GM19455 (cell line): Measurements from ENCODE around the gene DTWD1.
A peak's percentile ranks its signal among the peaks of the same experiment; 100 is the strongest.
"Not testable (repeated sequence)": the region's sequence is repeated elsewhere in the genome, so short reads cannot be mapped to it uniquely, and the experiment has no call there.

Experiments
- ATAC-seq: cut with Tn5 transposase; IDR thresholded peaks from one replicate; pipeline ENCODE4 v1.9.1; 2021; ENCODE audit not compliant: unreplicated experiment

The DTWD1 gene, protein sequence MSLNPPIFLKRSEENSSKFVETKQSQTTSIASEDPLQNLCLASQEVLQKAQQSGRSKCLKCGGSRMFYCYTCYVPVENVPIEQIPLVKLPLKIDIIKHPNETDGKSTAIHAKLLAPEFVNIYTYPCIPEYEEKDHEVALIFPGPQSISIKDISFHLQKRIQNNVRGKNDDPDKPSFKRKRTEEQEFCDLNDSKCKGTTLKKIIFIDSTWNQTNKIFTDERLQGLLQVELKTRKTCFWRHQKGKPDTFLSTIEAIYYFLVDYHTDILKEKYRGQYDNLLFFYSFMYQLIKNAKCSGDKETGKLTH

GRCh38 chr15:49620658-49621368, at the start of gene DTWD1, which contains the start of gene FAM227B:
TSS of gene DTWD1 (plus strand) at chr15:49621048. CDS start at chr15:49625168, 4,120 bp downstream.
TSS of gene FAM227B (minus strand) at chr15:49620818. CDS start at chr15:49615171, 5,647 bp downstream.
- peak; percentile 99 for ATAC-seq

- no peak for ATAC-seq
These were observed 47.4 kb upstream of the DTWD1 start for GRCh38 chr15:49573421-49573820.

- peak; percentile 66 for ATAC-seq
These were observed 31.8 kb upstream of the DTWD1 start for GRCh38 chr15:49589030-49589429.

- ATAC-seq = not testable (repeated sequence)
These were observed 28.0 kb upstream of the DTWD1 start for GRCh38 chr15:49592829-49593316.

GRCh38 chr15:49604625-49605409, 16.0 kb upstream of the DTWD1 start:
- ATAC-seq = no peak

DNA sequence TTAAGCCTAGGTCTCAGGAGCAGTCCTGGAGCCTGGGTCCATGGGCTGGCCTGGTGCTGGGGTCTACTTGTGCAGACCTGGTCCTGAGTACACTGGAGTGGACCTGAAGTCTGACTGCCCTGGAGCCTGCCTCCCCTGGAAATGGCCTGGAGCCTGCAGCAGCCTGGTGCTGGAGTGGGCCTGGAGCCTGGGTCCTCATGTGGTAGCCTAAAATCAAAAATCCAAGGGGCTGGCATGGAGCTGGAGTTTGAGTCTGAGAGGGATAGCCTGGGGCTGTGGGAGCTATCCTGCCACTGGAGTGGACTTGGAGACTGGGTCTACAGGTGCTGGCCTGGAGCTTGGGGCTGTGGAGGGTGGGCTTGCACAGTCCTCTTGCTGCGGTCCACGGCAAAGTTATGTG, 15.3 kb upstream of the DTWD1 start:
- ATAC-seq = no peak

- ATAC-seq = no peak
These were observed 14.3 kb upstream of the DTWD1 start for GRCh38 chr15:49606594-49606993.

DNA sequence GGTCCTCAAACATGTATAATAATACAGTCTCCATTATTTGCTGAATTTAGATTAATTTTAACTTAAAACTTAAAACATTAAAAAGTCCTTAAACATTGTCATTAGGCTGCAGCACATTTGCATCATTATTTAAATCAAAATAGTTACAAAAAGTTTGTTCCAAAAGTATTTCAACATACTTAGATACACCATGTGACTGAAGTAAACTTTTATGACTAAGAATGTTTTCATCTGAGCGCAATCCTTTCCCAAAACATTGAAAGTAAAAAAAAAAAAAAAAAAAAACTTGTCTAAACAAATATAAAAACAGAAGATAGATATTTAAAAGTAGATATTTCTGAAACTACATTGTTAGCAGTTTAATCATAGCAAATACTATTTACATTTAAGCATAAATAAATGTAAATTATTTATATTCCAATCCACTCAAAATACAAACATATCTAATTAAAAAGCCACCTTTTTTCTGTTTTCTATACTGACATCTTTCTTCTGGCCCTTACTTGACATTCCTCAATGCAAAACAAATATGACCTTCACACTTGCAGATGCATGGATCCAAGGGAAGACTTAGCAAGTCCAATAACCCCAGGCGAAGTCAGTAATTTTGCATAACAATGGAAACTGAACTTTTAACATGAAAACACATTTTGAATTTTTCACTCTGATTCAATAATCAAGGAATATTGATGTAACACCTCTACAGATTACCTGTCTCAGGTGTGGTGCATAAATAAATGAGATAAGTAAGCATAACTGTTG, 10.5 kb upstream of the DTWD1 start:
- no peak for ATAC-seq

GRCh38 chr15:49612240-49612639, 8.6 kb upstream of the DTWD1 start:
- not testable (repeated sequence) for ATAC-seq

DNA sequence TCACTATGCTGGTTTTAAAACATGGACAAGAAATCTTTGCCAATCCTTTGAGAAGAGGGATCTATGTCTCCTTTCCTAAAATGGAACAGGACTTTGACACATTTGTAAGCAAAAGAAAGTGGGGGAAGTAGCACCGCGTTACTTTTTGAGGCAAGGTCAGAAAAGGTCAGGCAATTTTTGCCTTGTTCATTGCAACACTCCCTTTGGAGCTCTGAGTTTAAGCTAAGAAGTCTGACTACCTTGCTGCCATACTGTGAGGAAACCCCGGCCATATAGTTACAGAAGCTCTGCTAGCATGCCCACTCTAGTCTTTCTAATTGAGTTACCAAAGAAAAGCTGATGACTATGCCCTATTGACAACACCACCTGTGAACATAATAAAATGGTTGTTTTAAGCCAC, 1.6 kb upstream of the DTWD1 start:
- ATAC-seq = no peak

- ATAC-seq = peak; percentile 2
These were observed 649 bp upstream of the DTWD1 start for GRCh38 chr15:49620199-49620598.

GRCh38 chr15:49621401-49621811, 558 bp downstream of the DTWD1 start:
- no peak for ATAC-seq

- no peak for ATAC-seq
These were observed 1.0 kb downstream of the DTWD1 start for GRCh38 chr15:49621887-49622286.

- no peak for ATAC-seq
These were observed 1.7 kb downstream of the DTWD1 start for GRCh38 chr15:49622561-49622960.

DNA sequence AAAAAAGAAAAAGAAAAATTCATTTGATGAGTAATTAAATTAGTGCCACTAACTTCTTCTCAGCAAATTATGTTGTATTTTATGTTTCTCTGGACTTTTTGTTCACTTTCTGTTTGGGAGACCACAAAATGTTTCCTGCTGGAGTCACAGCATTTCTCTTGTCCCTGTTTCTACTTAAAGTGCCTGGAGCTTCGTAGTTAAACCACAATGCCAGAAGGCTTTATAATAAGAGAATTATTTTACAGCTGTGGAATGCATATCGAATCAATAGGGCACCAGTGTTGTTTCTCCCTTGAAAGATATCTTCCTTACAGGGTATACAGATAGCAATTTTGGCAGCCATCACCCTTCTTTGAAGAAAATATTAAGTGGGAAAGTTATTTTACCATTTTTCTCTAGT, 3.2 kb downstream of the DTWD1 start:
- ATAC-seq = no peak

DNA sequence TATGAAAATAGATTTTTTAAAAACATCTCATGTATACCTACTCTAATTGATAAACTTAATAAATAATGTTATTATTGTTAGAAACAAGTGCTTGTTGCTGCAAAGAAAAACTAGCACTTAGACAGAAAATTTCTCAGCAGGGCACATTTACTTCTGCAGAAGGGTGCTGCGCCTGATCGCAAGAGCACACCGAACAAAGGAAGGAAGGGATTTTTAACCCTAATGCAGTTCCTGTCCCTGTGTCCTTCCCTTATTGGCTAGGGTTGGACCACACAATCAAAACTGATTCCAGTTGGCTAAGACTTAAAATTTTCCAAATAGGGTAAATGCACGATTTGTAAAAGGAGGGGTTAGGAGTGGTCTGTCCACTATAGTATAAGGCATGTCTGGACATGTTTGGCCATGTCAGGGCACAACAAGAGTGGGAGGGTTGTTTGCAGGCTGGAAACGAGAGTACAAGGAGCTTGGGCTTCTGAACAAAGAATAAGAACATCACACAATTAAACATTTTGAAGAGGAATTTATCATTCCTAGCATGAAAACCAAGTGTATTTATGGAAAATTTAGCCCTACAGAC, 4.7 kb downstream of the DTWD1 start:
- ATAC-seq = no peak

GRCh38 chr15:49627407-49627877, 6.6 kb downstream of the DTWD1 start:
- ATAC-seq = no peak

DNA sequence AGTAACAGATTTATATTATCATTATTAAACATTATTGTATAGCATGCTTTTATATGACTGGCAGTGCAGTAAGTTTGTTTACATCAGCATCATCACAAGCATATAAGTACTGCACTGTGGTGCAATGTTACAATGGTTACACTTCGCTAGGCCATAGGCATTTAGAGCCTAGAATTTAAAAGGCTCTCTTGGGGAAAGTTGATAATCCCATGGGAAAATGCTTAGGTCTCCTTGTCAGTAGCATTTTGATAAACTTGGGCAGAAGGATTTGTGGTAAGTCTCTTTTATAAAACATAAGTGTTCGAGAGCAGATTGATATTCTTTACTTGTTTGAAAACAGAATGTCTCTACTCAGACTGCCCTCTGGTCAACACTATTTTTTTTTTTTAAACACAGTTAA, 7.5 kb downstream of the DTWD1 start:
- no peak for ATAC-seq

DNA sequence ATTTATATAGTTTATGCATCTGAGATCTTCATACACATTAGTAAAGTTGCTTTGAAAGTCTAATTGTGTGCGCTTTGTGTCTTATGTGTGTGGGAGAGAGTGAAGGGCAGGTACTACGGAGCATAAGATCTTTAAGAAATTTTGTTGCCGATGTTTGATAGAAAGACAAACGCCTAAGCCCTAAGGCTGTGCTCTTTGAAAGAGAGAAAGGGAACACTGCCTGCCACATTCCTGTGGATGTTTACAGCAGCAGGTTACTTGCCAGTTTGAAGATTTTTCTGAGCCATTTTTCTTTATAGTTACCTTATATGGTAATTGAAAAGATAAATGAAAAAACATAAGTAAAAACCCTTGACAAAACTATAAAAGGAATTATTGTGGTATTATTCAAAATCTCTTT, 17.0 kb downstream of the DTWD1 start:
- ATAC-seq = no peak

- ATAC-seq = no peak
These were observed 23.5 kb downstream of the DTWD1 start for GRCh38 chr15:49644364-49644794.
